K562 (cell line): ENCODE data around the gene BMP6. TPM values are rescaled to one million over a fixed set of nuclear protein-coding genes. Genes with fewer than 3 reads are reported as not detected.

Source experiments
- ATAC-seq: fragments of 200-7000 bp; cut with Tn5 transposase; 3 replicates; pipeline ENCODE4 v1.9.1; 2020; ENCODE audit warnings: moderate library complexity
- BruUV-seq: library from RNA; stranded (reverse); fragments of 400-500 nt; replicated peaks from 2 replicates; lab custom pipeline; 2021; lab: Mats Ljungman, UMichigan
- CTCF ChIA-PET: fragments of 300-600 bp; formaldehyde crosslinking; extraction: SDS; loops from one replicate; lab custom pipeline; 2021; ENCODE audit warnings: low intra/inter-chr PET ratio; lab: Yijun Ruan, JAX
- POLR2A ChIA-PET: fragments of 300-600, 350-650 bp; sonication (Branson Sonifier 250); formaldehyde crosslinking; extraction: SDS; loops from one replicate; lab custom pipeline; 2021; ENCODE audit warnings: antibody characterized with exemption, inconsistent platforms; lab: Yijun Ruan, JAX
- DNase-seq, 4 experiments: peaks; one replicate each; pipeline versions ENCODE4 v3.0.0 to v3.0.0-alpha.2; 2011 to 2018; ENCODE audit warnings: low spot score in 3 of 4, mixed read lengths in 3 of 4; ENCODE audit errors: extremely low read depth in 1 of 4
- FAIRE-seq: peaks from 2 replicates; lab custom pipeline; 2011; peaks lifted over from hg19 to GRCh38; lab: Jason Lieb, UNC
- H2AFZ ChIP-seq: 2 replicates; pipeline ENCODE4 v1.6.0; 2011; ENCODE audit warnings: low read depth, low read length, control low read depth, inconsistent platforms
- H3K27ac ChIP-seq: fragments of 200-600 bp; 3 replicates; pipeline ENCODE4 v1.8.0; 2011; ENCODE audit warnings: low read depth, mild to moderate bottlenecking, control low read depth, inconsistent platforms, low read length, moderate library complexity, mixed read lengths; ENCODE audit errors: extremely low read depth
- H3K27me3 ChIP-seq, 2 experiments: fragments of 300-600 bp in 1 of 2; 2 replicates in 1 of 2; 3 replicates in 1 of 2; pipeline versions ENCODE4 v1.6.0 to v1.8.0; 2011; ENCODE audit warnings: inconsistent platforms in 2 of 2, low read length in 2 of 2, mild to moderate bottlenecking in 1 of 2, mixed read lengths in 1 of 2, moderate library complexity in 1 of 2; ENCODE audit not compliant: control insufficient read depth in 2 of 2, insufficient read depth in 2 of 2
- H3K36me3 ChIP-seq: fragments of 300-600 bp; 3 replicates; pipeline ENCODE4 v1.8.0; 2011; ENCODE audit warnings: mild to moderate bottlenecking, low read length, inconsistent platforms; ENCODE audit not compliant: control insufficient read depth, insufficient read depth
- H3K4me1 ChIP-seq, 2 experiments: fragments of 200-600 bp in 1 of 2; replicated peaks in 1 of 2; 2 replicates in 1 of 2; 3 replicates in 1 of 2; pipeline versions ENCODE4 v1.5.1 to v1.8.0; 2011; ENCODE audit warnings: inconsistent platforms in 2 of 2, low read length in 2 of 2, mild to moderate bottlenecking in 1 of 2, mixed read lengths in 1 of 2, moderate library complexity in 1 of 2; ENCODE audit not compliant: control insufficient read depth in 2 of 2, insufficient read depth in 2 of 2
- H3K4me2 ChIP-seq: 2 replicates; pipeline ENCODE4 v1.6.1; 2011; ENCODE audit warnings: low read length, control low read depth, inconsistent platforms, mixed read lengths; ENCODE audit not compliant: insufficient read depth
- H3K4me3 ChIP-seq: fragments of 200-600 bp; sonication (generic), shearing (Covaris generic); 2 replicates; pipeline ENCODE4 v1.5.1; 2016; ENCODE audit warnings: control low read depth, inconsistent platforms
- H3K79me2 ChIP-seq: fragments of 200-600 bp; 3 replicates; pipeline ENCODE4 v1.8.0; 2011; ENCODE audit warnings: low read length, inconsistent platforms; ENCODE audit not compliant: control insufficient read depth, insufficient read depth
- H3K9ac ChIP-seq, 2 experiments: 2 replicates each; pipeline versions ENCODE4 v1.6.0 to v1.6.1; 2011; ENCODE audit warnings: low read depth in 2 of 2, low read length in 2 of 2, control low read depth in 1 of 2, inconsistent platforms in 1 of 2, mild to moderate bottlenecking in 1 of 2, mixed read lengths in 1 of 2; ENCODE audit not compliant: insufficient read depth in 1 of 2
- H3K9me1 ChIP-seq: one replicate; pipeline ENCODE4 v1.6.0; 2011; ENCODE audit warnings: inconsistent platforms, mild to moderate bottlenecking, low read length, moderate library complexity; ENCODE audit not compliant: control insufficient read depth, insufficient read depth
- H3K9me3 ChIP-seq: replicated peaks from 2 replicates; pipeline ENCODE4 v1.5.1; 2011; ENCODE audit warnings: low read depth, low read length, inconsistent platforms; ENCODE audit not compliant: control insufficient read depth, insufficient read depth
- H4K20me1 ChIP-seq: replicated peaks from 2 replicates; pipeline ENCODE4 v1.6.1; 2011; ENCODE audit warnings: low read length, inconsistent platforms, mixed read lengths; ENCODE audit not compliant: control insufficient read depth, insufficient read depth
- GTF2A2 ChIP-seq: IDR thresholded peaks from 2 replicates; pipeline ENCODE4 v1.6.1; 2016; ENCODE audit warnings: mild to moderate bottlenecking, missing genetic modification characterization, missing compliant biosample characterization
- HINFP ChIP-seq: fragments of 450-650 bp; conservative IDR thresholded peaks from 2 replicates; pipeline ENCODE4 v1.6.1; 2016; ENCODE audit warnings: missing genetic modification characterization, low read depth, mild to moderate bottlenecking, control low read depth, missing compliant biosample characterization
- MAFG ChIP-seq: fragments of 450-650 bp; conservative IDR thresholded peaks from 2 replicates; pipeline ENCODE4 v1.6.1; 2016; ENCODE audit warnings: missing genetic modification characterization, missing compliant biosample characterization
- MCM2 ChIP-seq: fragments of 450-650 bp; IDR thresholded peaks from 2 replicates; pipeline ENCODE4 v1.6.1; 2017; ENCODE audit warnings: low read depth, mild to moderate bottlenecking
- PHB2 ChIP-seq: fragments of 450-650 bp; IDR thresholded peaks from 2 replicates; pipeline ENCODE4 v1.6.1; 2017; ENCODE audit warnings: low read depth
- PHF21A ChIP-seq: fragments of 450-650 bp; IDR thresholded peaks from 2 replicates; pipeline ENCODE4 v1.6.1; 2017; ENCODE audit warnings: low read depth, borderline replicate concordance
- POLR2A ChIP-seq: fragments of 450-650 bp; conservative IDR thresholded peaks from 2 replicates; pipeline ENCODE4 v1.6.1; 2016
- RBBP5 ChIP-seq: fragments of 200-600 bp; sonication (generic); IDR thresholded peaks from 2 replicates; pipeline ENCODE4 v1.6.1; 2012; ENCODE audit warnings: borderline replicate concordance, mild to moderate bottlenecking, low read length, control low read depth, inconsistent platforms; ENCODE audit not compliant: insufficient read depth, poor library complexity, severe bottlenecking
- RBM14 ChIP-seq: fragments of 200-400 bp; formaldehyde crosslinking; IDR thresholded peaks from 2 replicates; pipeline ENCODE4 v1.6.1; 2018; ENCODE audit warnings: low read depth, mild to moderate bottlenecking, low read length, moderate library complexity, borderline replicate concordance; ENCODE audit not compliant: insufficient read depth
- SIN3B ChIP-seq: fragments of 450-650 bp; IDR thresholded peaks from 2 replicates; pipeline ENCODE4 v1.6.1; 2017; ENCODE audit warnings: low read depth, mild to moderate bottlenecking, moderate library complexity
- TAF1 ChIP-seq: IDR thresholded peaks from 2 replicates; pipeline ENCODE4 v1.6.1; 2011; ENCODE audit warnings: mild to moderate bottlenecking, low read length, moderate library complexity; ENCODE audit not compliant: insufficient read depth, control insufficient read depth, severe bottlenecking; ENCODE audit errors: extremely low read depth
- TRIM28 ChIP-seq: fragments of 450-650 bp; IDR thresholded peaks from 2 replicates; pipeline ENCODE4 v1.6.1; 2017
- UBTF ChIP-seq, 2 experiments: IDR thresholded peaks; 2 replicates each; pipeline ENCODE4 v1.6.1; 2012; ENCODE audit warnings: improper control_type of control experiment in 2 of 2, low read depth in 2 of 2, low read length in 2 of 2, borderline replicate concordance in 1 of 2
- ZC3H4 ChIP-seq: sonication (generic); formaldehyde crosslinking; IDR thresholded peaks from 2 replicates; pipeline ENCODE4 v1.9.0; 2021; ENCODE audit warnings: missing genetic modification reagents, borderline replicate concordance
- ZNF77 ChIP-seq: fragments of 250-450 bp; sonication (Bioruptor Pico); IDR thresholded peaks from 2 replicates; pipeline ENCODE4 v1.5.0; 2020
- WGBS: fragments of 100-300 bp; shearing (Covaris generic); methylation state at CpG from one replicate; pipeline ENCODE4 v1.1.6; 2016; ENCODE audit warnings: low coverage, mixed read lengths; ENCODE audit not compliant: insufficient coverage; ENCODE audit errors: missing lambda C conversion rate; 5-methylcytosine and 5-hydroxymethylcytosine counted together
- in situ Hi-C: fragments of 300-500 bp; cut with MboI; formaldehyde crosslinking; loops from 4 replicates; pipeline ENCODE4 v1.15.0; 2018; ENCODE audit warnings: inconsistent platforms, mixed read lengths
- intact Hi-C: fragments of 100-400 bp; cut with micrococcal nuclease; formaldehyde crosslinking; loops from 2 replicates; pipeline ENCODE4 v1.14.2; 2022
- polyA plus RNA-seq, 8 experiments: library from polyadenylated mRNA; depleted of rRNA in 4 of 8; stranded (reverse) in 5 of 8; unstranded in 3 of 8; fragments of >200 nt; fragmentation: Nextera tagmentation in 2 of 8; fragmentation: Illumina TruSeq in 1 of 8; extraction: Ambion mirVana in 2 of 8; extraction: Trizol in 1 of 8; gene quantifications; 2 replicates each; pipeline versions ENCODE4 v1.2.1 to v1.2.3, GENCODE V29; 2011 to 2014; ENCODE audit warnings: inconsistent platforms in 1 of 8, missing spikeins in 1 of 8
- total RNA-seq, 7 experiments: library from RNA; depleted of rRNA in 6 of 7; stranded (reverse); fragments of >200 nt in 6 of 7; fragmentation: Illumina TruSeq in 2 of 7; extraction: Trizol in 2 of 7; gene quantifications; 2 replicates each; pipeline versions ENCODE4 v1.2.1 to v1.2.3, GENCODE V29; 2011 to 2021; ENCODE audit warnings: low replicate concordance in 1 of 7
- TF ChIP-seq, protein P1 (sequence below): sonication (generic); formaldehyde crosslinking; IDR thresholded peaks from 2 replicates; pipeline ENCODE4 v1.9.0; 2022; ENCODE audit warnings: mild to moderate bottlenecking, missing genetic modification reagents
- TF ChIP-seq, protein P2 (sequence below): fragments of 250-450 bp; sonication (Bioruptor Pico); IDR thresholded peaks from 2 replicates; pipeline ENCODE4 v1.8.0; 2022; ENCODE audit warnings: inconsistent platforms

BMP6 gene
- total and polyA plus RNA-seq, 9 of the 15 experiments (the other 6 are each of a cell fraction or from before 2014, with no cell fraction given): 0.01 to 0.13 (median 0.06) TPM; not detected in 3

DNA sequence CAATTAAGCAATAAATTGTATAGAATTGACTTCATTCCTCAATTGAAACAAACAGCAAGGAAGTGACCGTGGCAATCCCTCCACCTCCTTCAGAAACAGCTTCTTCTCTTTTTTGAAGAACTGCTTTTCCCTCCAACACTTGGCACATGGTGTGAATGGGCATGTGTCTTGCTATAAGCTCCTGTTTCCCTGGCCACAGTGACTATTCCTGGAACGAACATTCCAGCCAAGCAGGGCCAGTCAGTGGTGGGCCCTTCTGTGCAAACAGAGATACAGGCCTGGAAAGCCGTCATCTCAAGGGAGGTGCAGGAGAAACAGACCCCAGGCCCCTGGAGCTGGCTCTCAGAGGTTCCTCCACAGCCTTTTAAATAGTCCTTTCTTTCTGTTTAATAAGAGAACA lies 177.8 kb downstream of the BMP6 start:
- Histone ChIP-seq H2AFZ (no peak overlapping the region), H3K4me3 (no peak overlapping the region), H3K9me3 (no peaks in the 10 kb centered on the region), H3K79me2 (peaks cover 40% of the 10 kb centered on the region), H3K4me2 (no peak overlapping the region), H3K9ac (no peak overlapping the region; a peak in 1 of 4 replicates), H3K9me1 (peaks cover 14% of the 10 kb centered on the region), H3K27ac (no peak overlapping the region), H3K4me1 (peaks cover 17 to 42% of the 10 kb centered on the region in 2 experiments), H3K36me3 (peaks cover 87% of the 10 kb centered on the region), H3K27me3 (no peaks in the 10 kb centered on the region), H4K20me1 (peaks cover 82% of the 10 kb centered on the region)
- no peak for ATAC-seq
- FAIRE-seq: no peak
- no TSS peak for BruUV-seq
- intact Hi-C loops: no loop called here
- DNase-seq: no peak
- in situ Hi-C loops: no loop called here
- CTCF ChIA-PET: no interaction called here
- POLR2A ChIA-PET: interaction anchor here (1.0 to 1.9 kb wide), 3 partner anchors 9 to 196 kb away, joined by 3 to 7 read pairs (median 4); no protein-coding TSS in a partner anchor
- 97% methylated on average over 3 of the region's 3 CpGs for WGBS
- no peak for TF ChIP-seq PHF21A
- no peak for TF ChIP-seq TRIM28
- no peak for TF ChIP-seq ZNF77
- no peak for TF ChIP-seq TAF1
- no peak for TF ChIP-seq HINFP (tag)
- no peak for TF ChIP-seq SIN3B
- TF ChIP-seq UBTF (IDR thresholded peaks at IDR 0.05; ENCODE audit: borderline replicate concordance in 1 of 2, low read depth in 2 of 2, low read length in 2 of 2): no peak
- no peak for TF ChIP-seq RBBP5
- no peak for TF ChIP-seq MAFG (tag)
- TF ChIP-seq, protein P1, sequence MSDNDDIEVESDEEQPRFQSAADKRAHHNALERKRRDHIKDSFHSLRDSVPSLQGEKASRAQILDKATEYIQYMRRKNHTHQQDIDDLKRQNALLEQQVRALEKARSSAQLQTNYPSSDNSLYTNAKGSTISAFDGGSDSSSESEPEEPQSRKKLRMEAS (CRISPR knock-in tag): no peak
- TF ChIP-seq POLR2A: no peak
- TF ChIP-seq GTF2A2 (tag): no peak
- TF ChIP-seq MCM2: no peak
- TF ChIP-seq, protein P2, sequence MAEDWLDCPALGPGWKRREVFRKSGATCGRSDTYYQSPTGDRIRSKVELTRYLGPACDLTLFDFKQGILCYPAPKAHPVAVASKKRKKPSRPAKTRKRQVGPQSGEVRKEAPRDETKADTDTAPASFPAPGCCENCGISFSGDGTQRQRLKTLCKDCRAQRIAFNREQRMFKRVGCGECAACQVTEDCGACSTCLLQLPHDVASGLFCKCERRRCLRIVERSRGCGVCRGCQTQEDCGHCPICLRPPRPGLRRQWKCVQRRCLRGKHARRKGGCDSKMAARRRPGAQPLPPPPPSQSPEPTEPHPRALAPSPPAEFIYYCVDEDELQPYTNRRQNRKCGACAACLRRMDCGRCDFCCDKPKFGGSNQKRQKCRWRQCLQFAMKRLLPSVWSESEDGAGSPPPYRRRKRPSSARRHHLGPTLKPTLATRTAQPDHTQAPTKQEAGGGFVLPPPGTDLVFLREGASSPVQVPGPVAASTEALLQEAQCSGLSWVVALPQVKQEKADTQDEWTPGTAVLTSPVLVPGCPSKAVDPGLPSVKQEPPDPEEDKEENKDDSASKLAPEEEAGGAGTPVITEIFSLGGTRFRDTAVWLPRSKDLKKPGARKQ (CRISPR knock-in tag): no peak
- no peak for TF ChIP-seq ZC3H4 (CRISPR knock-in tag)
- TF ChIP-seq RBM14: no peak
- TF ChIP-seq PHB2: no peak
